ENCODE data around the gene MYCN. TPM values are rescaled to one million over a fixed set of nuclear protein-coding genes. Genes with fewer than 3 reads are reported as not detected.

Gene MYCN
- total and polyA plus RNA-seq, 2 experiments from 2014 or later, result 8.9 to 16.7 TPM

- Histone ChIP-seq H3K36me3 (replicated peaks; ENCODE audit: insufficient read depth, low read depth) (no peaks in the 10 kb centered on the region), H3K4me1 (ENCODE audit: insufficient read depth) (peaks cover 4% of the 10 kb centered on the region), H4K20me1 (ENCODE audit: insufficient read depth, poor library complexity, severe bottlenecking) (no peaks in the 10 kb centered on the region), H3K4me3 (no peak overlapping the region), H3K27ac (no peak overlapping the region), H3K9me2 (replicated peaks; ENCODE audit: insufficient read depth) (no peaks in the 10 kb centered on the region), H3K27me3 (no peaks in the 10 kb centered on the region), H3K4me2 (no peak overlapping the region), H2AFZ (no peak overlapping the region), H3K9me3 (ENCODE audit: low read depth) (no peaks in the 10 kb centered on the region), H3K79me2 (peaks cover 9% of the 10 kb centered on the region)
- no peak for TF ChIP-seq CTCF (IDR thresholded peaks at IDR 0.05; ENCODE audit: poor library complexity)
- TF ChIP-seq EZH2 (IDR thresholded peaks at IDR 0.05; ENCODE audit: borderline replicate concordance), result no peak
- TF ChIP-seq EZH2phosphoT487 (IDR thresholded peaks at IDR 0.05; ENCODE audit: low read depth, severe bottlenecking, unreplicated experiment), result no peak
- 94% methylated on average over 5 of the region's 5 CpGs for WGBS (ENCODE audit: low lambda C conversion rate, missing lambda C conversion rate)
- no peak for DNase-seq (ENCODE audit: low spot score)
Observed at GRCh38 chr2:15936277-15937104, 3.9 kb upstream of the MYCN start.

- Histone ChIP-seq H3K9me2 (replicated peaks; ENCODE audit: insufficient read depth) (no peaks in the 10 kb centered on the region), H3K4me1 (ENCODE audit: insufficient read depth) (peaks cover 6% of the 10 kb centered on the region), H4K20me1 (ENCODE audit: insufficient read depth, poor library complexity, severe bottlenecking) (no peaks in the 10 kb centered on the region), H3K36me3 (replicated peaks; ENCODE audit: insufficient read depth, low read depth) (no peaks in the 10 kb centered on the region), H3K9me3 (ENCODE audit: low read depth) (no peaks in the 10 kb centered on the region), H3K27me3 (no peaks in the 10 kb centered on the region), H3K4me2 (no peak overlapping the region), H3K4me3 (no peak overlapping the region), H3K79me2 (peaks cover 16% of the 10 kb centered on the region), H3K27ac (no peak overlapping the region), H2AFZ (no peak overlapping the region)
- no peak for DNase-seq (ENCODE audit: low spot score)
- TF ChIP-seq EZH2 (IDR thresholded peaks at IDR 0.05; ENCODE audit: borderline replicate concordance), result no peak
- no peak for TF ChIP-seq CTCF (IDR thresholded peaks at IDR 0.05; ENCODE audit: poor library complexity)
- TF ChIP-seq EZH2phosphoT487 (IDR thresholded peaks at IDR 0.05; ENCODE audit: low read depth, severe bottlenecking, unreplicated experiment), result no peak
- WGBS (ENCODE audit: low lambda C conversion rate, missing lambda C conversion rate), result 93% methylated on average over 8 of the region's 8 CpGs
Observed at GRCh38 chr2:15937105-15937881, 3.1 kb upstream of the MYCN start.

GRCh38 chr2:15937882-15938802, 2.2 kb upstream of the MYCN start:
- no peak overlapping the region for H3K27ac ChIP-seq
- no peaks in the 10 kb centered on the region for H3K36me3 ChIP-seq (replicated peaks; ENCODE audit: insufficient read depth, low read depth)
- peaks cover 21% of the 10 kb centered on the region for H3K79me2 ChIP-seq
- H2AFZ ChIP-seq, result no peak overlapping the region
- no peaks in the 10 kb centered on the region for H3K9me3 ChIP-seq (ENCODE audit: low read depth)
- no peaks in the 10 kb centered on the region for H4K20me1 ChIP-seq (ENCODE audit: insufficient read depth, poor library complexity, severe bottlenecking)
- H3K27me3 ChIP-seq, result no peaks in the 10 kb centered on the region
- peaks cover 6% of the 10 kb centered on the region for H3K4me1 ChIP-seq (ENCODE audit: insufficient read depth)
- TF ChIP-seq EZH2 (IDR thresholded peaks at IDR 0.05; ENCODE audit: borderline replicate concordance), result no peak
- no peak for TF ChIP-seq EZH2phosphoT487 (IDR thresholded peaks at IDR 0.05; ENCODE audit: low read depth, severe bottlenecking, unreplicated experiment)
- no peak for TF ChIP-seq CTCF (IDR thresholded peaks at IDR 0.05; ENCODE audit: poor library complexity)
- no peak overlapping the region for H3K4me3 ChIP-seq
- no peak overlapping the region for H3K4me2 ChIP-seq
- 86% methylated on average over 7 of the region's 7 CpGs for WGBS (ENCODE audit: low lambda C conversion rate, missing lambda C conversion rate)
- no peak for DNase-seq (ENCODE audit: low spot score)
- H3K9me2 ChIP-seq (replicated peaks; ENCODE audit: insufficient read depth), result no peaks in the 10 kb centered on the region
